HL-60 (cell line): ENCODE measurements around the gene AKAP13.
A peak's percentile ranks its signal among the peaks of the same experiment; 100 is the strongest.

Experiments
- DNase-seq, 2 experiments: peaks; one replicate each; pipeline ENCODE4 v3.0.0-alpha.2; 2010 to 2020; ENCODE audit warnings: low read depth in 1 of 2, low spot score in 1 of 2
- H3K27ac ChIP-seq: fragments of 250-450 bp; sonication (Bioruptor Pico); replicated peaks from 2 replicates; pipeline ENCODE4 v1.5.1; 2020; ENCODE audit warnings: mild to moderate bottlenecking, moderate library complexity
- H3K27me3 ChIP-seq: fragments of 250-450 bp; sonication (Bioruptor Pico); 2 replicates; pipeline ENCODE4 v1.5.1; 2021; ENCODE audit warnings: mild to moderate bottlenecking, moderate library complexity; ENCODE audit not compliant: insufficient read depth, poor library complexity, severe bottlenecking
- H3K4me3 ChIP-seq: replicated peaks from 2 replicates; pipeline ENCODE4 v1.5.1; 2011; ENCODE audit warnings: mild to moderate bottlenecking, control low read depth, low read length; ENCODE audit not compliant: insufficient read depth
- GABPA ChIP-seq: IDR thresholded peaks from 2 replicates; pipeline ENCODE4 v1.6.1; 2012; ENCODE audit warnings: low read depth
- POLR2AphosphoS5 ChIP-seq: IDR thresholded peaks from 2 replicates; pipeline ENCODE4 v1.6.1; 2012; ENCODE audit warnings: low read depth
- SPI1 ChIP-seq: IDR thresholded peaks from 2 replicates; pipeline ENCODE4 v1.6.1; 2012; ENCODE audit warnings: low read depth, mild to moderate bottlenecking, borderline replicate concordance
- TF ChIP-seq, protein P1 (sequence below): IDR thresholded peaks from one replicate; pipeline ENCODE4 v1.5.1; 2011; ENCODE audit warnings: low read length, control low read depth, inconsistent platforms; ENCODE audit not compliant: insufficient read depth
- TF ChIP-seq, protein P2 (sequence below): IDR thresholded peaks from 2 replicates; pipeline ENCODE4 v1.6.1; 2012; ENCODE audit warnings: low read depth; ENCODE audit not compliant: insufficient replicate concordance

AKAP13 gene

DNA sequence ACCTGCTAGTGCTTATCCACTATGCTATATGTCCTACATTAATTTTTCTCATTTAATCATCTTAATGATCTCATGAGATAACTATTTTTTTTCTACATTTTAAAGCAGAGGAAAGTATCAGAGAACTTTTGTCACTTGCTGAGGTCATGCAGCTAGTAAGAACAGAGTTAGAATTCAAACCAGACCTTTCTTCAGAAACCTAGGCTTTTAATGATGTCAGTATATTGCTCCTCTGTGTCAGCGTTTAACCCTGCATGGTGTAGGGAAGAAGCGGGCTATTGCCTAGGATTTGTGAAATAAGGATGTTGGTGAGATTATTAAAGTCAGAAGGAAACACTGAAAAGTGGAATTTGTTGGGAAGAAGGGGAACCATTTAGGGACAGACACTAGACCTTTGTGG is 121.2 kb downstream of the AKAP13 start:
- Histone ChIP-seq H3K27me3 (no peaks in the 10 kb centered on the region), H3K27ac (no peak overlapping the region), H3K4me3 (no peak overlapping the region)
- TF ChIP-seq, protein P1, sequence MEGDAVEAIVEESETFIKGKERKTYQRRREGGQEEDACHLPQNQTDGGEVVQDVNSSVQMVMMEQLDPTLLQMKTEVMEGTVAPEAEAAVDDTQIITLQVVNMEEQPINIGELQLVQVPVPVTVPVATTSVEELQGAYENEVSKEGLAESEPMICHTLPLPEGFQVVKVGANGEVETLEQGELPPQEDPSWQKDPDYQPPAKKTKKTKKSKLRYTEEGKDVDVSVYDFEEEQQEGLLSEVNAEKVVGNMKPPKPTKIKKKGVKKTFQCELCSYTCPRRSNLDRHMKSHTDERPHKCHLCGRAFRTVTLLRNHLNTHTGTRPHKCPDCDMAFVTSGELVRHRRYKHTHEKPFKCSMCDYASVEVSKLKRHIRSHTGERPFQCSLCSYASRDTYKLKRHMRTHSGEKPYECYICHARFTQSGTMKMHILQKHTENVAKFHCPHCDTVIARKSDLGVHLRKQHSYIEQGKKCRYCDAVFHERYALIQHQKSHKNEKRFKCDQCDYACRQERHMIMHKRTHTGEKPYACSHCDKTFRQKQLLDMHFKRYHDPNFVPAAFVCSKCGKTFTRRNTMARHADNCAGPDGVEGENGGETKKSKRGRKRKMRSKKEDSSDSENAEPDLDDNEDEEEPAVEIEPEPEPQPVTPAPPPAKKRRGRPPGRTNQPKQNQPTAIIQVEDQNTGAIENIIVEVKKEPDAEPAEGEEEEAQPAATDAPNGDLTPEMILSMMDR: no peak
- no peak for DNase-seq

DNA sequence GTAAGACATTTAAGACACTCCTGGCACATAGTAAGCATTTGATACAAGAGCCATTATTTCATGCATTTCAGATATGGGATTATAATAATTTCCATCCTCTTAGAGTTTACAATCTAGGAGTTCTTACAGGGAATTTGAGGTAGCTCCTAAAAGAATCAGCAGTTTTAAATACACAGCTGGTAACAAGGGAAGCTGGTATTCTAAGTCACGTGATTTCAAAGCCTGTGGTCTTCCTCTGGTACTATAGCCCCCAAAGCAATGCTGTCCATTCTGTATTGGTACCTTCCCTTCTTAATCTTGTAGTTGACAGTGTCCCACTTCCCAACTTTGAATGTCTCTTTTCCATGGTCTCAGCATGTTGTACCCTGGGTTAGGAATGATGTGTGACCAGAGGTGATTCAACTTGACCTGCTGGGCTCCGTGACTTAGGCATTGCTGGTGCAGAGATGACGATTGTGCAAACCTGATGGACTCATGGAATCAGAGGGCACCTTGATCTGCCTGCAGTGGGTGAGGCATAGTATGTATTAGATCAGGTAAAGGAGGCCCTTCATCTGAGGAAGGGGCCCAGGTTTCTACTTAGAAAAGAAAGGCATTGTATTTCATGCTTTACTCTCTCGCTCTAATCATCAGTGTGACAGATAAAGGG is 122.9 kb downstream of the AKAP13 start:
- Histone ChIP-seq H3K27me3 (no peaks in the 10 kb centered on the region), H3K4me3 (no peak overlapping the region), H3K27ac (no peak overlapping the region)
- TF ChIP-seq, protein P1: no peak
- TF ChIP-seq GABPA (no peak), SPI1 (no peak), POLR2AphosphoS5 (no peak)
- TF ChIP-seq, protein P2, sequence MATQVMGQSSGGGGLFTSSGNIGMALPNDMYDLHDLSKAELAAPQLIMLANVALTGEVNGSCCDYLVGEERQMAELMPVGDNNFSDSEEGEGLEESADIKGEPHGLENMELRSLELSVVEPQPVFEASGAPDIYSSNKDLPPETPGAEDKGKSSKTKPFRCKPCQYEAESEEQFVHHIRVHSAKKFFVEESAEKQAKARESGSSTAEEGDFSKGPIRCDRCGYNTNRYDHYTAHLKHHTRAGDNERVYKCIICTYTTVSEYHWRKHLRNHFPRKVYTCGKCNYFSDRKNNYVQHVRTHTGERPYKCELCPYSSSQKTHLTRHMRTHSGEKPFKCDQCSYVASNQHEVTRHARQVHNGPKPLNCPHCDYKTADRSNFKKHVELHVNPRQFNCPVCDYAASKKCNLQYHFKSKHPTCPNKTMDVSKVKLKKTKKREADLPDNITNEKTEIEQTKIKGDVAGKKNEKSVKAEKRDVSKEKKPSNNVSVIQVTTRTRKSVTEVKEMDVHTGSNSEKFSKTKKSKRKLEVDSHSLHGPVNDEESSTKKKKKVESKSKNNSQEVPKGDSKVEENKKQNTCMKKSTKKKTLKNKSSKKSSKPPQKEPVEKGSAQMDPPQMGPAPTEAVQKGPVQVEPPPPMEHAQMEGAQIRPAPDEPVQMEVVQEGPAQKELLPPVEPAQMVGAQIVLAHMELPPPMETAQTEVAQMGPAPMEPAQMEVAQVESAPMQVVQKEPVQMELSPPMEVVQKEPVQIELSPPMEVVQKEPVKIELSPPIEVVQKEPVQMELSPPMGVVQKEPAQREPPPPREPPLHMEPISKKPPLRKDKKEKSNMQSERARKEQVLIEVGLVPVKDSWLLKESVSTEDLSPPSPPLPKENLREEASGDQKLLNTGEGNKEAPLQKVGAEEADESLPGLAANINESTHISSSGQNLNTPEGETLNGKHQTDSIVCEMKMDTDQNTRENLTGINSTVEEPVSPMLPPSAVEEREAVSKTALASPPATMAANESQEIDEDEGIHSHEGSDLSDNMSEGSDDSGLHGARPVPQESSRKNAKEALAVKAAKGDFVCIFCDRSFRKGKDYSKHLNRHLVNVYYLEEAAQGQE: no peak
- DNase-seq: no peak

DNA sequence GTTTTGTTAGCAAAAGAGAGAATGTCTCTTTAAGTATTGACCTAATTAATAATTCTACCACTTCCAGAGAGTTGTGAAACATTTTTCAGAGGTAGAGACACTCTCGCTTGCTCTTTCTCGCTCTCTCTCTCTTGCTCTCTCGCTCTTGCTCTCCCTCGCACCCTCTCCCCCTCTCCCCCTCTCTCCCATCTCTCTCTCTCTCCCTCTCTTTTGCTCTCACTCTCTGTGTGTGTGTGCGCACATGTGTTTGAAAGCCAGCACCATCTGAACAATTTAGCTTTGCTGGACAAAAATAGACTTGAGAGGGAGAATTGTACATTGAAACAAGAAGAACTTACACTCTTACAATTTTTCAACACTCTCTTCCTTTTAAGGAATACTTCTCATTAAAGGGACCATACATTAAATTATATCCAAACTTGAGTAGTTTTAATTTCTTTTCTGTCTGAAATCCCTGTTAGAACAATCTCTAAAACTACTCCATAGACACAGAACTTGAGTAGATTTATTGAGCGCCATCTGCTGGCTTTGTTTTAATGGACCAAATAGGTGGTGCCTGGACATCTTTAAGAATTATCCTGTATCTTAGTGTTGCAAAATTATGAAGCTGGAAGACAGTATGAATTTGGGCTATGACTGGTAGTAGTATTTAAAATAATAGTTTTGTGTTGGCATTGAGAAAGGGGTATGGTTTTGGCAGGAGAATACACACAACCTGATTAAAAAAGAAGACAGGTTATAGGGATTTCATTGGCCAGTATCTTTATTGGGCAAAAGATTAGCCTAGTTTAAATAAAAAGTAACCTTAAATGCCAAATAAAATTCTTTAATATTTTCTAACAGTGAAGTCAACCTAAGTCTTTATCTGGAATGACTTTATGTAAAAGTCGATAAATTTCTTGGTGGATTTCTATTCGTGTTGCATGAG is 124.6 kb downstream of the AKAP13 start:
- Histone ChIP-seq H3K27me3 (no peaks in the 10 kb centered on the region), H3K27ac (no peak overlapping the region), H3K4me3 (no peak overlapping the region)
- no peak for TF ChIP-seq SPI1
- TF ChIP-seq, protein P1: peak; percentile 34
- DNase-seq: peak; percentile 39 to 48

- no peak overlapping the region for H3K4me3 ChIP-seq
- DNase-seq: no peak
- H3K27ac ChIP-seq: no peak overlapping the region
- TF ChIP-seq GABPA (no peak), POLR2AphosphoS5 (no peak)
- TF ChIP-seq, protein P2: no peak
- H3K27me3 ChIP-seq: no peaks in the 10 kb centered on the region
Observed at GRCh38 chr15:85507114-85507513, 126.7 kb downstream of the AKAP13 start.
